Stimulated activated CD8-positive, alpha-beta memory T cell treated with anti-CD3 and anti-CD28 coated beads, Interleukin-2, amount 100 ng/mL, for 1 hour (primary cell): ENCODE measurements around the gene GOLIM4.
"Not testable (repeated sequence)": the region's sequence is repeated elsewhere in the genome, so short reads cannot be mapped to it uniquely, and the experiment has no call there.

Experiments used
- DNase-seq, 2 donors: peaks; one replicate each; pipeline ENCODE4 v3.0.0-alpha.2; 2020; ENCODE audit warnings: low read depth in 2 of 2

The GOLIM4 gene

DNA sequence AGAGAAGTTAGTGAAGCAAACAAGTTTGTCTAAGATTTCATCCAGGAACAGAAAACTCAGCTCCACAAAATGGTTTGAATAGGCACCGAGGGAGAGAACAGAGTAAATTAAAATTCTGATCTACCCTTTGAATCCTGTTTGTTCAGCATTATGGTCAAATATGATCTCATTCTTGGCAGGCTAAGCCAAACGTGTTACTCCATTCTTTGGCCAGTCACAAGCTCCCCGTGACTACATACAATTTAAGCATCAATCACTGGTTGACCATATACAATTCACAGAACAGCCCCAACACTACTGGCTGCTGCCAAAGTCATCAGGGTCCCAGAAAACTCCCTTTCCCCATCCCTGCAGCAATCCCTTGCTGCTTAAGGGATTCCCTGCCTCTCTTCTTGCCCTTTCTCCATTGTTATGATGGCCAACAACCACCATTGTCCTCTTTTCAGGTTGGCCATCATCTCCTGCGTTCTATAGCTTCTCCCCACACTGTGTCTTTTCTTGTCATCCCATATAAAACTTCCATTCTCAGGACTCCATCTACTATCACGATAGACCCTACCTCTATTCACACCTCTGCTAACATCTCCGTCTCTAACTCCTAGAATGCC is 46.3 kb downstream of the GOLIM4 start:
- no peak for DNase-seq

- no peak for DNase-seq
Measured at GRCh38 chr3:168048414-168049330, 47.1 kb downstream of the GOLIM4 start.

DNA sequence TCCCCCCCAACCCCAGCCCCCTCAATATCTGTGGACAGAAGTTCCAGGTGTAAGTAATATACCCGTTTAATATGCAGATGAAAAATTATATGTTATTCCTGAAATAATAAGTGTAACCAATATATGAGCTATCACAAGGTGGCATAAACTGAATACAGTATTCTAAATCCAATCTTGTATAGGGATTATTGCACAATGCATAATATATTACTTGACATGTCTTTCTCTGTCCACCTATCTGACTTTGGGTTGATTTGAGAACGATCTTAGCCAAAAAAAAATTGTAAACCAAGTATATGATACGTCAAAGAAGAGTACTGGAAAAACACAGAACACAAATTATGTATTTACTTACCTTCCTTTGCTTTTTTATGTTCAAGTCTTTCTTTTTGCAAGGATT is 47.8 kb downstream of the GOLIM4 start:
- DNase-seq: no peak

GRCh38 chr3:168047190-168047795 is 48.4 kb downstream of the GOLIM4 start:
- no peak for DNase-seq

- no peak for DNase-seq
Measured at GRCh38 chr3:168044049-168044448, 51.7 kb downstream of the GOLIM4 start.

DNA sequence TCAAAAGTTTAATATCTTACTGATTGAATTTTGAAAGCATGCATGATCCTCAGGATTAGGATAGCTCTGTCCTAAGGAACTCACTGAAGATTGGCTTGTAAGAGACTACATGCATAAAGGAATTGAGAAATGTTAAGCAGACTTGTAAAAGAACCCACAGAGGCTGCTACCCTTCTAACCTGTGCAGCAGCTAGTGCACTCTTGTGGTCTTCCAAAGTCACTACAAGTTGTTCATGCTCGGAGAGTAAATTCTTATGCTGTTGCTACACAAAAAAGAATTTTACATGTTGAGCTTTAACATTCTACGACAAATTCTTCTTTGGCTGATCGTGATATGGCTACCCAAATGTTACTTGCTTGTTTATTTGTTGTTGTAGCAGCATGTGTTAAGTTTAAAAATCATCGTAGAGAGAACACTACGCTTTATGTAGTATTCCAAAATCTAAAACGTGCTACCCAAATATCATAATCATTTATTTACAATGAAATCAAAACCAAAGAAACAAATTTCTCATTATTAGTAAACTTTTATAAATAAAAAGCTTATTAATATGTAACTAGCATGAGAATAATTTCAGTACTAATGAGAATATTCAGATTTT is 55.0 kb downstream of the GOLIM4 start:
- DNase-seq: no peak

- DNase-seq: no peak
Measured at GRCh38 chr3:168037020-168037419, 58.7 kb downstream of the GOLIM4 start.

- no peak for DNase-seq
Measured at GRCh38 chr3:168036619-168037018, 59.1 kb downstream of the GOLIM4 start.

GRCh38 chr3:168034152-168034928 is 61.4 kb downstream of the GOLIM4 start:
- DNase-seq: no peak

- no peak for DNase-seq
Measured at GRCh38 chr3:168030577-168030976, 65.1 kb downstream of the GOLIM4 start.

GRCh38 chr3:168029705-168030104 is 66.0 kb downstream of the GOLIM4 start:
- DNase-seq: no peak

DNA sequence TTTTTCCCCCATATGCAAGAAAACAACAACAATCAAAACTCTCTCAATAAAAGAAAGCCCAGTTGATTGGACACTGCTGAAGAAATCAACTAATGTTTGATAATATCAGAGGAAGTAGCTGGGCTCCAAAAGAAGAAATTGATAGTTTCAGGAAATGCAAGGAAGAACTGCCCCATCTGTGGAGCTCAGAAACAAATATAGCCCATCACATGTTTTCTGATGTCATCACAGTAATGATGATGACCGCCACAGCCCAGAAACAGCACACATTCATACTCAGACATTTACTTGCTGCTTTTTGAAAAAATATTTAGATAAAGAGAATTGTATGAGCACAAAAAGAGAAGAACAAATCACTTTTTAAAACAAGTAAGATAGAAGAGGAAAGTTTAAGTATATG is 67.6 kb downstream of the GOLIM4 start:
- DNase-seq: no peak

- DNase-seq: no peak
Measured at GRCh38 chr3:168026764-168027163, 69.0 kb downstream of the GOLIM4 start.

DNA sequence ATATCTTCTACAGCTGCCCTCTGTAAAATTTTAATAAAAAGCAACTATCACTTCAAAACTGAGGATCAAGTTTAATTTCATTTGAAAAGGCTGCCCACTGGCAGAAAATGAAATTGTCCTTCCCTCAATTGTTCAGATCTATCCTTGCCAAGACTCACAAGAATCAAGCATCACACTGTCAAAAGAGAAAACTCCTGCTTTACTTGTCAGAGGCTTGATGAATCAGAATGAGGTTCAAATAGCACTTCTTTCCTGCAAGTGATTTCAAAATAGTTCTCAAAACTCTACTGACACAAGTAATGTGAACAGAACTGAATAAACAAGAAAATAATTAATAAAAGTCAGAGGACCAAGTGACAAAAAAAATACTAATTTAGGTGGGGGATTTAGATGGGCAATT is 70.6 kb downstream of the GOLIM4 start:
- no peak for DNase-seq

DNA sequence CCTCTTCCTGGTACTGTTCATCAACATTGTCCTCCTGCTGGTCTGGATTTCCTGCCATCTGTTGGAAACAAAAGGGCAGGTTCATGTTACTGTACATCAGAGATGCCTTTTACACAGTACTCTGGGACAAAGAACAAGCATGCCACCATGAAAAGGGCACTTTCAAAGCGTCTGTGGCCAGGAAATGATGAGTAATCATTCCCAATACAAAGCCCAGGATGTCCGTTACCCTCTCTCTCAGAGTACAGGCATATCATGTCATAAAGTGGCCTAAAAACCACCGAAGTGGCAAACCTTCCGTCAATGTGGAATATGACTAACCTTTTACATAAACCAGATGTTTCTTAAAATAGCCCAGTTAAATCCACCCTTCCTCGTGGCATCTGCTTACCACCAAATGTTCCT is 71.2 kb downstream of the GOLIM4 start:
- DNase-seq: no peak

- no peak for DNase-seq
Measured at GRCh38 chr3:168021737-168022450, 73.8 kb downstream of the GOLIM4 start.

DNA sequence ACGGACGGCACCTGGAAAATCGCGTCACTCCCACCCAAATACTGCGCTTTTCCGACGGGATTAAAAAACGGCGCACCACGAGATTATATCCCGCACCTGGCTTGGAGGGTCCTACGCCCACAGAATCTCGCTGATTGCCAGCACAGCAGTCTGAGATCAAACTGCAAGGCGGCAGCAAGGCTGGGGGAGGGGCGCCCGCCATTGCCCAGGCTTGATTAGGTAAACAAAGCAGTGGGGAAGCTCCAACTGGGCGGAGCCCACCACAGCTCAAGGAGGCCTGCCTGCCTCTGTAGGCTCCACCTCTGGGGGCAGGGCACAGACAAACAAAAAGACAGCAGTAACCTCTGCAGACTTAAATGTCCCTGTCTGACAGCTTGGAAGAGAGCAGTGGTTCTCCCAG is 84.4 kb downstream of the GOLIM4 start:
- DNase-seq: not testable (repeated sequence)

GRCh38 chr3:168006584-168006983 is 89.1 kb downstream of the GOLIM4 start:
- DNase-seq: no peak

DNA sequence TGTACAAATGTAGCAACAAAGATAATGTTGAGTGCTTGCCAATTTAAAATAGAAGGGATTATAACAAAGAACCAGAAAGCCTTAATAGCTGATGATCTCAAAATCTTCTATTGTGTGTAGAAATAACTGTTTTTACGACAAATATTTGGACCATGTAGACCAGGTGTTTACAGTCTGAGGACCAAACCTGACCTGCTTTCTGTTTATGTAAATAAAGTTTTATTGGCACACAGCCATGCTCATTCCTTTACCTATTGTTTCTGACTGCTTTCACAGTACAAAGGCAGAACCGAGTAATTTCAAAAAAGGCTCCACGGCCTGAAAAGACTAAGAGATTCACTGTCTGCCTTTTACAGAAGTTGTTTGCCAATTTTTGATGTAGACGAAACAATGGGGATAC is 91.8 kb downstream of the GOLIM4 start:
- DNase-seq: no peak

GRCh38 chr3:168002786-168003368 is 92.8 kb downstream of the GOLIM4 start:
- no peak for DNase-seq

DNA sequence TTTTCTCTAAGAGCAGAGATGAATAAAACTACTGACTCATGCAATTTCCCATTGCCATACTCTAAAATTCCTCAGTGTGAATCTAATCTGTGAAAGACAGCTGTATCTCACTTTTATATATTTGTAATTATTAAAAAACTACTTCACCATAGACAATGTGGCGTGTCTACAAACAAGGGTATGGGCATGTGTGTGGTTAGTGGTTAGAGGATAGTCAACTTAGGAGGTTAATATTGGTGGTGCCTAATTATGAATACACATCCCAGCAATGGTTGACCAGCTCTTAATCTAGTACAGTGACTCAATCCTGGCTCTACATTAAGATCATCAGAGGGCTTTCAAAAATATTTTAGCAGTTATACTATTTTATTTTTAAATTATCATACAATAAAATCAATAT is 94.5 kb downstream of the GOLIM4 start:
- no peak for DNase-seq
